ENCODE measurements around the gene PLCH1. TPM values are rescaled to one million over a fixed set of nuclear protein-coding genes. Genes with fewer than 3 reads are reported as not detected.

Gene PLCH1
- total and polyA plus RNA-seq, 9 of the 15 experiments (the other 6 are each of a cell fraction or from before 2014, with no cell fraction given) = 0.17 to 0.62 (median 0.40) TPM

DNA sequence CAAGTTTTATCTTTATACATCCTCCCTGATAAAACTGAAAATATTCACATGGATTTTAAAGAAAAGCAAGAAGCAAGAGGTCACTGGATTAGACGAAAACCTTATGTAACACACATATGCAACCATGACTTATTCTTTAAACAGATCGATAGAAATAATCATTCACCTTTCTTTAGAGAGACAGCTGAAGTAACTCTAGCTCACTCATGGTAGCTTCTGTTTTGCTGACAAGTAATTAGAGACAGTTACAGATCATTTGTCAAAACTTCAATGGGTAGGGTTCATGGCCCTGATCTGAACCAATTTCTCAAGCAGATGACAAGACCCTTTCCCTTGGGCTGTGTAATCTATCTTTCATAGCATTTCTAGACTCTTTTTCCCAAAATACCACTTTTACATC is 74.5 kb downstream of the PLCH1 start (continued):
- TF ChIP-seq, protein P1, sequence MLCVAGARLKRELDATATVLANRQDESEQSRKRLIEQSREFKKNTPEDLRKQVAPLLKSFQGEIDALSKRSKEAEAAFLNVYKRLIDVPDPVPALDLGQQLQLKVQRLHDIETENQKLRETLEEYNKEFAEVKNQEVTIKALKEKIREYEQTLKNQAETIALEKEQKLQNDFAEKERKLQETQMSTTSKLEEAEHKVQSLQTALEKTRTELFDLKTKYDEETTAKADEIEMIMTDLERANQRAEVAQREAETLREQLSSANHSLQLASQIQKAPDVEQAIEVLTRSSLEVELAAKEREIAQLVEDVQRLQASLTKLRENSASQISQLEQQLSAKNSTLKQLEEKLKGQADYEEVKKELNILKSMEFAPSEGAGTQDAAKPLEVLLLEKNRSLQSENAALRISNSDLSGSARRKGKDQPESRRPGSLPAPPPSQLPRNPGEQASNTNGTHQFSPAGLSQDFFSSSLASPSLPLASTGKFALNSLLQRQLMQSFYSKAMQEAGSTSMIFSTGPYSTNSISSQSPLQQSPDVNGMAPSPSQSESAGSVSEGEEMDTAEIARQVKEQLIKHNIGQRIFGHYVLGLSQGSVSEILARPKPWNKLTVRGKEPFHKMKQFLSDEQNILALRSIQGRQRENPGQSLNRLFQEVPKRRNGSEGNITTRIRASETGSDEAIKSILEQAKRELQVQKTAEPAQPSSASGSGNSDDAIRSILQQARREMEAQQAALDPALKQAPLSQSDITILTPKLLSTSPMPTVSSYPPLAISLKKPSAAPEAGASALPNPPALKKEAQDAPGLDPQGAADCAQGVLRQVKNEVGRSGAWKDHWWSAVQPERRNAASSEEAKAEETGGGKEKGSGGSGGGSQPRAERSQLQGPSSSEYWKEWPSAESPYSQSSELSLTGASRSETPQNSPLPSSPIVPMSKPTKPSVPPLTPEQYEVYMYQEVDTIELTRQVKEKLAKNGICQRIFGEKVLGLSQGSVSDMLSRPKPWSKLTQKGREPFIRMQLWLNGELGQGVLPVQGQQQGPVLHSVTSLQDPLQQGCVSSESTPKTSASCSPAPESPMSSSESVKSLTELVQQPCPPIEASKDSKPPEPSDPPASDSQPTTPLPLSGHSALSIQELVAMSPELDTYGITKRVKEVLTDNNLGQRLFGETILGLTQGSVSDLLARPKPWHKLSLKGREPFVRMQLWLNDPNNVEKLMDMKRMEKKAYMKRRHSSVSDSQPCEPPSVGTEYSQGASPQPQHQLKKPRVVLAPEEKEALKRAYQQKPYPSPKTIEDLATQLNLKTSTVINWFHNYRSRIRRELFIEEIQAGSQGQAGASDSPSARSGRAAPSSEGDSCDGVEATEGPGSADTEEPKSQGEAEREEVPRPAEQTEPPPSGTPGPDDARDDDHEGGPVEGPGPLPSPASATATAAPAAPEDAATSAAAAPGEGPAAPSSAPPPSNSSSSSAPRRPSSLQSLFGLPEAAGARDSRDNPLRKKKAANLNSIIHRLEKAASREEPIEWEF (CRISPR knock-in tag; IDR thresholded peaks at IDR 0.05) = no peak
- TF ChIP-seq HSF4 (CRISPR knock-in tag; IDR thresholded peaks at IDR 0.05; ENCODE audit: borderline replicate concordance) = no peak
- TF ChIP-seq, protein P2, sequence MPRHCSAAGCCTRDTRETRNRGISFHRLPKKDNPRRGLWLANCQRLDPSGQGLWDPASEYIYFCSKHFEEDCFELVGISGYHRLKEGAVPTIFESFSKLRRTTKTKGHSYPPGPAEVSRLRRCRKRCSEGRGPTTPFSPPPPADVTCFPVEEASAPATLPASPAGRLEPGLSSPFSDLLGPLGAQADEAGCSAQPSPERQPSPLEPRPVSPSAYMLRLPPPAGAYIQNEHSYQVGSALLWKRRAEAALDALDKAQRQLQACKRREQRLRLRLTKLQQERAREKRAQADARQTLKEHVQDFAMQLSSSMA (CRISPR knock-in tag; IDR thresholded peaks at IDR 0.05) = no peak
- no peak for TF ChIP-seq MAZ (CRISPR knock-in tag; conservative IDR thresholded peaks at IDR 0.05 in 1 of 2, IDR thresholded peaks at IDR 0.05 in 1 of 2)
- TF ChIP-seq, protein P3, sequence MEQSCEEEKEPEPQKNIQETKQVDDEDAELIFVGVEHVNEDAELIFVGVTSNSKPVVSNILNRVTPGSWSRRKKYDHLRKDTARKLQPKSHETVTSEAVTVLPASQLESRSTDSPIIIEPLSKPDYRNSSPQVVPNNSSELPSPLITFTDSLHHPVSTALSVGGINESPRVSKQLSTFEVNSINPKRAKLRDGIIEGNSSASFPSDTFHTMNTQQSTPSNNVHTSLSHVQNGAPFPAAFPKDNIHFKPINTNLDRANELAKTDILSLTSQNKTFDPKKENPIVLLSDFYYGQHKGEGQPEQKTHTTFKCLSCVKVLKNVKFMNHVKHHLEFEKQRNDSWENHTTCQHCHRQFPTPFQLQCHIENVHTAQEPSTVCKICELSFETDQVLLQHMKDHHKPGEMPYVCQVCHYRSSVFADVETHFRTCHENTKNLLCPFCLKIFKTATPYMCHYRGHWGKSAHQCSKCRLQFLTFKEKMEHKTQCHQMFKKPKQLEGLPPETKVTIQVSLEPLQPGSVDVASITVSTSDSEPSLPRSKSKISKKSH (CRISPR knock-in tag; IDR thresholded peaks at IDR 0.05) = no peak
- no peak for TF ChIP-seq KLF13 (tag; IDR thresholded peaks at IDR 0.05; ENCODE audit: borderline replicate concordance, low read depth)
- TF ChIP-seq MTA2 (IDR thresholded peaks at IDR 0.05; ENCODE audit: low read depth) = no peak
- TF ChIP-seq HDGF (IDR thresholded peaks at IDR 0.05) = no peak
- TF ChIP-seq CTBP1 (IDR thresholded peaks at IDR 0.05; ENCODE audit: borderline replicate concordance) = no peak
- TF ChIP-seq ZKSCAN8 (CRISPR knock-in tag; IDR thresholded peaks at IDR 0.05) = no peak
- no peak for TF ChIP-seq SAP30 (IDR thresholded peaks at IDR 0.05; ENCODE audit: borderline replicate concordance, insufficient read depth, low read depth, low read length, poor library complexity, severe bottlenecking)
- no peak for TF ChIP-seq SRSF3 (IDR thresholded peaks at IDR 0.05; ENCODE audit: insufficient read depth, low read length)

Data from K562 (cell line).